Left lung (tissue), 10 donors: ENCODE data around the gene FABP7. TPM values are rescaled to one million over a fixed set of nuclear protein-coding genes. Genes with fewer than 3 reads are reported as not detected.

Experiments used
- ATAC-seq: fragments of 200-7000 bp; cut with Tn5 transposase; one replicate; pipeline ENCODE4 v1.9.1; 2020; ENCODE audit warnings: moderate library complexity
- DNase-seq, 4 donors: peaks; one replicate each; pipeline ENCODE4 v3.0.0-alpha.2; 2013 to 2020
- H3K27ac ChIP-seq, 2 donors: fragments of 200-600 bp; sonication (generic) in 1 of 2; one replicate each; pipeline versions ENCODE4 v1.5.0 to v1.8.0; 2020 to 2021
- H3K27me3 ChIP-seq, 2 donors: fragments of 200-600 bp; sonication (generic) in 1 of 2; one replicate each; pipeline versions ENCODE4 v1.5.0 to v1.8.0; 2020 to 2021
- H3K36me3 ChIP-seq, 2 donors: fragments of 200-600 bp; sonication (generic) in 1 of 2; one replicate each; pipeline versions ENCODE4 v1.5.0 to v1.8.0; 2020 to 2021
- H3K4me1 ChIP-seq, 2 donors: fragments of 200-600 bp; one replicate each; pipeline ENCODE4 v1.8.0; 2021
- H3K4me3 ChIP-seq, 2 donors: fragments of 200-600 bp; sonication (generic) in 1 of 2; one replicate each; pipeline versions ENCODE4 v1.5.0 to v1.8.0; 2020 to 2021; ENCODE audit warnings: mild to moderate bottlenecking in 1 of 2
- H3K9me3 ChIP-seq, 2 donors: fragments of 200-600 bp; sonication (generic) in 1 of 2; one replicate each; pipeline versions ENCODE4 v1.5.0 to v1.8.0; 2020 to 2021
- CTCF ChIP-seq, 2 donors: fragments of 200-600 bp; sonication (generic) in 1 of 2; IDR thresholded peaks; one replicate each; pipeline versions ENCODE4 v1.5.0 to v1.8.0; 2021; ENCODE audit warnings: antibody characterized with exemption in 2 of 2
- intact Hi-C, 2 donors: fragments of 100-400 bp; cut with DNase I; formaldehyde crosslinking; loops; one replicate each; pipeline versions ENCODE4 v1.11.2 to v1.14.2; 2022
- polyA plus RNA-seq, 6 donors: library from polyadenylated mRNA; unstranded; fragments of 120-200 nt; gene quantifications; one replicate each; pipeline ENCODE4 v1.2.1, GENCODE V29; 2013; ENCODE audit not compliant: insufficient read length in 6 of 6
- total RNA-seq, 2 donors: library from RNA; stranded (reverse); fragmentation: NEBNext Ultra II Directional; extraction: Animal tissue kit (Norgen Biotek cat#: 25700); gene quantifications; one replicate each; pipeline ENCODE4 v1.2.1, GENCODE V29; 2021
- donor health status: DM: no; HTN: yes; CAD: no.
- donor health status: DM: no; HTN: no; CAD: no.

FABP7 gene
- total and polyA plus RNA-seq, 8 donors, result 7.1 to 39.3 (median 16.6) TPM; not detected in 2

GRCh38 chr6:122810189-122810588, 30.7 kb downstream of the FABP7 start:
- DNase-seq, result no peak
- H3K4me3 ChIP-seq, result no peak overlapping the region
- no peak for ATAC-seq
- no peak overlapping the region for H3K27ac ChIP-seq
- no peaks in the 10 kb centered on the region for H3K9me3 ChIP-seq
- H3K4me1 ChIP-seq, result no peaks in the 10 kb centered on the region
- intact Hi-C loops, result no loop called here
- H3K27me3 ChIP-seq, result no peaks in the 10 kb centered on the region
- no peak for TF ChIP-seq CTCF (IDR thresholded peaks at IDR 0.05)
- peaks cover 0 to 40% of the 10 kb centered on the region in 2 donors for H3K36me3 ChIP-seq

- DNase-seq, result no peak
- no peak overlapping the region for H3K4me3 ChIP-seq
- no peak overlapping the region for H3K27ac ChIP-seq
- no peaks in the 10 kb centered on the region for H3K4me1 ChIP-seq
- intact Hi-C loops, result no loop called here
- TF ChIP-seq CTCF (IDR thresholded peaks at IDR 0.05), result no peak
- ATAC-seq, result no peak
- H3K27me3 ChIP-seq, result no peaks in the 10 kb centered on the region
- H3K36me3 ChIP-seq, result no peaks in the 10 kb centered on the region
- H3K9me3 ChIP-seq, result no peaks in the 10 kb centered on the region
Measured at GRCh38 chr6:122817358-122817757, 37.8 kb downstream of the FABP7 start.

- H3K27ac ChIP-seq, result no peak overlapping the region
- H3K4me1 ChIP-seq, result no peaks in the 10 kb centered on the region
- no peaks in the 10 kb centered on the region for H3K36me3 ChIP-seq
- intact Hi-C loops, result no loop called here
- ATAC-seq (no peak), DNase-seq (no peak)
- no peaks in the 10 kb centered on the region for H3K9me3 ChIP-seq
- no peaks in the 10 kb centered on the region for H3K27me3 ChIP-seq
- TF ChIP-seq CTCF (IDR thresholded peaks at IDR 0.05), result no peak
- H3K4me3 ChIP-seq, result no peak overlapping the region
Measured at GRCh38 chr6:122817766-122818165, 38.2 kb downstream of the FABP7 start.

- Histone ChIP-seq H3K27ac (no peak overlapping the region), H3K27me3 (no peaks in the 10 kb centered on the region), H3K4me1 (no peaks in the 10 kb centered on the region), H3K9me3 (no peaks in the 10 kb centered on the region), H3K4me3 (no peak overlapping the region), H3K36me3 (no peaks in the 10 kb centered on the region)
- ATAC-seq (no peak), DNase-seq (no peak)
- intact Hi-C loops, result no loop called here
- no peak for TF ChIP-seq CTCF (IDR thresholded peaks at IDR 0.05)
Measured at GRCh38 chr6:122818866-122819265, 39.4 kb downstream of the FABP7 start.

GRCh38 chr6:122821095-122821494, 41.6 kb downstream of the FABP7 start:
- intact Hi-C loops, result no loop called here
- H3K9me3 ChIP-seq, result no peaks in the 10 kb centered on the region
- ATAC-seq (no peak), DNase-seq (no peak)
- H3K27me3 ChIP-seq, result no peaks in the 10 kb centered on the region
- H3K4me1 ChIP-seq, result no peaks in the 10 kb centered on the region
- H3K4me3 ChIP-seq, result no peak overlapping the region
- H3K27ac ChIP-seq, result no peak overlapping the region
- TF ChIP-seq CTCF (IDR thresholded peaks at IDR 0.05), result no peak
- H3K36me3 ChIP-seq, result no peaks in the 10 kb centered on the region
